HG03442 (cell line): Measurements from ENCODE around the gene RARA.

Experiments used
- ATAC-seq: cut with Tn5 transposase; IDR thresholded peaks from one replicate; pipeline ENCODE4 v1.9.1; 2021; ENCODE audit warnings: mild to moderate bottlenecking, moderate library complexity; ENCODE audit not compliant: unreplicated experiment

RARA gene

DNA sequence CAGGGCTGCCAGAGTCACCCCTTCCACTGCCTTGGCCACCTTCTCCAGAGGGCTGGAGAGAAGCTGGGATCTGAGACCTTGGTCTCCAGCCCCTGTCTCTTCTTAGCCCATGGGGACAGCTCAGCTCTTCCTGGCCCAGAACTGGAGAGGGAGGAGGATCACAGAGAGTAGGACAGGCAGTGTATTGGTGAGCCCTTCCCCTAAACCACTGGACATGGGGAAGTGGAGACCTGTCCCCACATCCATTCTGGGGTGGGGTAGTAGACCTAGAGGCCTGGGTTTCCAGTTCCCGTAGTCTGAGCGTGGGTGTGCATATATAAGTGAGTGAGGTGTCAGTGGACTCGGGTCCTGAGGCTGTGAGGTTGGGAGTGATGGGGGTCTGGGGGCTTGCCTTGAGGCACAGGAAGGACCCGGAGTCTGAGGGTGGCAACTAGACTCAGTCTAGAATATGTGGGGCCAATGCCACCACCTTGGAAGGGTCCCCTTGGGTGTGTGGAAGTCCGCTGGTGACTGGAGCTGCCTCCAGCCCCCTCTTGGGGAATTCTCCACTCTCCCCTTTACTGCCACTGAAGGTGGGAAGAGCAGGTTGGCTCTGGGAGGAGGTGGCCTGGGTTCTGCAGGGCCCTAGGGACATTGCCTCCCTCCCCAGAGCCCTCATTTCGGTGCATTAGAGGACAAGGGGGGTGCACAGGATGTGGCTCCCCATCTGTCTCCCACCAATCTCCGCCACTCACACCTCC lies 35.6 kb downstream of the RARA start:
- ATAC-seq: no peak

DNA sequence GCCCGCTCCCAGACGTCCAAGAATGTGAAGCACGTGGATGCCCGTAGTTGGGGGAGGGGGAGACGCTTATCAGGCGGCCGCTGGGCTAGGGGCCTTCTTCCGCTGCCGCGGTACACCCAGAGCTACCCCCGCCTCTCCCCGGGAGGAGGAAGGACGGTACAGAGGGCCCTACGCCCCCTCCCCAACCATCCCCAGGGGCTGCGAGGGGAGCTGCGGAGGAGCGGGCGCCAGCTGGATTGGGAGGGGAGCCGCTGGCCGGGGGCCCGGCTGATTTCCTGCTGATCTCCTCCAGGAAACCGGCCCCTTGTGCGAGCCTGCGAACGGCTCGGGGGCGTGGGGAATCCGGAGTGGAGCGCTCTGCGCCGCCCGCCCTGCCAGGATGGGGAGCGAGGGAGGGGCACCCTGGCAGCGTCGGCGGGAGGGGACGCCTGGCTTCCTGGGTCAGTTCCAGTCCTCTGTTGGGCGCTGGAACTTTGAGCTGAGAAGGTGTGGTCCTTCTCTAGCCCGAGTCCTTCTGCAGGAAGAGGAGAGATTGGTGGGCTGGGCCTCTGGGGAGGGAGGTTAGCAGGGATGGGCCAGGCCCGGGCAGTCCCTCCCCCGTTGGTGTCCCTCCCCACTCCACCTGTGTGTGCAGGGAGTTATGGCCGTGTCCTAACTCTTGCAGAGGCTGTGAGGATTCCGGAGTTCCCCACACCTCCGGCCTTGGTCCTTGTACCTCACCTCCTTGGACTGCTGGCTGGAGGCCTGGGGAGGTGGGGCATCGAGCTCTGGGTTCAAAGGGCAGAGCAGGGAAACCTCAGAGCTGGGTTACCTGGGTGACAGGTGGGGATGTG lies 36.4 kb downstream of the RARA start:
- ATAC-seq: no peak

DNA sequence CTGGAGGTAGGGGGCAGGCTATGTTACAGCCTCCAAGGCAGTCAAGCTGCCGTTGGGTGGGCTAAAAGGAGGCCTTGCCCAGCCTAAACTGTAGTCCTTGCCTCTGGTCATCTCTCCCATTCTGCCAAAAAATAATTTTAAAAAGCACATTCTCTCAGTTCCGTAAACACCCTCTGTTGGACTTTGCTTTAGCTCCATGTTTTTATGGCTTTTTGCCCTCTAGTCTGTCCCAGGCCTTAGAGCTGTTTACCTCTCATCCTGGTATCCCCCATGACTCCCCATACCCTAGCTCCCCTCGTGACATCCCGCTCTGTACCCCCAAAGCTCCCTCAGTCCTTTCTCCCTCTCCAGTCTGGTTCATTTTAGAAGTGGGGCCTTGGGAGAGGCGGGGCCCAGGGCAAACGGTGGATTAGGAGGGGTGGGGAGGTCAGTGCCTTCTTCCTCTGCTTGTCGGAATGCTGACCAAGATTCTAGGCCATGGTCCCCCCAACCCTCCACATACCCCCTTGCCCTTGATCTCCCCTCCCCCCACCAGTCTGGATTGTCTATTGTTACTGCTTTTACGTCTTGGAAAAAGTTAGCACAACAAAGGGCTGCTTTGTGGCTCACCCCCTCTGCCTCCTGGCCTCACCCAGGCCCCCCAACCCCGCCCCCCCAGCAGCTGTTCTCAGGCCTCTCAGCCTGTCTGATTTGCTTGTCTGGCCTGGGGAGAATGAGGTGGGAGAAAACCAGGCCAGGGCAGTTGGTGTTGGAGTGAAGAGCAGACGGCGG lies 37.2 kb downstream of the RARA start:
- no peak for ATAC-seq

DNA sequence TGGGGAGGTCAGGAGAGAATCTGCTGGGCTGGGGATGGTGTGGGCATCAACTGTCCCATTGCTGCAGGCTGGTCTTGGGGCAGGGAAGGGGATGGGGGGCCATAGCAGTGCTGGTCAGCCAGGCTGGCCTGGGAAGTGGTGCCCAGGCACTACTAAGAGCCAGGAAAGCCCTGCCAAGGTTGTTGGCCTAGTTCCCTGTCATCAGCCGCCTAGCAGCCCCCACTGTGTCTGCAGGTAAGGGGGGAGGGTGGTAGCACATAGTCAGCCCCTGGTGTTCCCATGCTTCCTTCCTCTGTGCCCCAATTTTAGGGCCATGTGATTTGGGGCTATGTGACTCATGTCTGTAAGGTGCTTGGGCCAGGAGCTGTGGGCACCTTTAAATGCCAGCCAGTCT lies 37.8 kb downstream of the RARA start:
- ATAC-seq: no peak

DNA sequence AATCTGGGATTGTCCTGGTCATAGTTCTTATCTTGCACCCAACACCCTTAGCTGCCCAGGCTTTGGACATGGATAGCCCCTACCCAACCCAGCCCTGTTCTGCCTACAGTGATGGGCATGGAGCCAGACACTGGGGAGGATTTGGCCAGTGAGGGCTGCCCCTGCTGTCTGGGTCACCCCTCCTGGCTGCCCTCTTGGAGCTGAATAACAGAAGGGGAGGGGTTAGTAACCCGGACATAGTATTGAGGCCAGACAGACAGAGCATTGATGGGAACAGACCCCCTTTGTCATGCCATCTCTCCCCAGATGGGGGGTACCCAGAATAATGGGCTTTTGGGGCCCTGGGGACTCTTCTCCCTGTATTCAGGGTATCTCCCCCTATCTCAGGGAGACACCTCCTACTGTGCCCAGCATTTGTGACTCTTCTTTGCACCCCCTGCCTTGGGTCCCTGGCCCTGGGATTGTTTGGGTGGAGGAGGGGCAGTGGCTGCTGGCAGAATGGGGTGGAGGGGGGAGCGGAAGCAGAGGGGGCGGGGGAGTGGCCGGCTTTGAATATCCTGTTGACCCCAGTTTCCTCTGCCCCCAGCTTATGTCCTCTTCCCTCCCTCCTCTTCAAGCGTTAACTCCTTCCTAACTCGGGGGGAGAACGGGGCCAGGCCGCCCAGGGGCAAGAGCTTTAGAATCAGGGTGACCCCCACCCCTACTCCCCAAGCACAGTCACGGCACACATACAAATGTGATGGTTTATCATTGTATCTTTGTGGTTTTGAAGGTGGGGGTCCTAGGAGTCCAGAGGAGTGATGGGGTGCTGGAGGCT lies 38.5 kb downstream of the RARA start:
- no peak for ATAC-seq

DNA sequence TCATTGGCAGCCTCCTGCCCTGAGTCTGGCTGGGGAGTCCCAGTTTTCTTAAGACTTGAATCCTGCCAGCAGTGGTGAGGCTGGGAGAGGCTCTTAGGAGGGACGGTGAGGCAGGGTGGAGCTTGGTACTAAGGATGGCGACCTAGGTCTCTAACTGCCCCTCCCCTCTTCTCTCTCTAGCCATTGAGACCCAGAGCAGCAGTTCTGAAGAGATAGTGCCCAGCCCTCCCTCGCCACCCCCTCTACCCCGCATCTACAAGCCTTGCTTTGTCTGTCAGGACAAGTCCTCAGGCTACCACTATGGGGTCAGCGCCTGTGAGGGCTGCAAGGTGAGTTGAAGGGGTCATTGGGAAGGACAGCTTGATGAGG lies 39.1 kb downstream of the RARA start:
- ATAC-seq: no peak

DNA sequence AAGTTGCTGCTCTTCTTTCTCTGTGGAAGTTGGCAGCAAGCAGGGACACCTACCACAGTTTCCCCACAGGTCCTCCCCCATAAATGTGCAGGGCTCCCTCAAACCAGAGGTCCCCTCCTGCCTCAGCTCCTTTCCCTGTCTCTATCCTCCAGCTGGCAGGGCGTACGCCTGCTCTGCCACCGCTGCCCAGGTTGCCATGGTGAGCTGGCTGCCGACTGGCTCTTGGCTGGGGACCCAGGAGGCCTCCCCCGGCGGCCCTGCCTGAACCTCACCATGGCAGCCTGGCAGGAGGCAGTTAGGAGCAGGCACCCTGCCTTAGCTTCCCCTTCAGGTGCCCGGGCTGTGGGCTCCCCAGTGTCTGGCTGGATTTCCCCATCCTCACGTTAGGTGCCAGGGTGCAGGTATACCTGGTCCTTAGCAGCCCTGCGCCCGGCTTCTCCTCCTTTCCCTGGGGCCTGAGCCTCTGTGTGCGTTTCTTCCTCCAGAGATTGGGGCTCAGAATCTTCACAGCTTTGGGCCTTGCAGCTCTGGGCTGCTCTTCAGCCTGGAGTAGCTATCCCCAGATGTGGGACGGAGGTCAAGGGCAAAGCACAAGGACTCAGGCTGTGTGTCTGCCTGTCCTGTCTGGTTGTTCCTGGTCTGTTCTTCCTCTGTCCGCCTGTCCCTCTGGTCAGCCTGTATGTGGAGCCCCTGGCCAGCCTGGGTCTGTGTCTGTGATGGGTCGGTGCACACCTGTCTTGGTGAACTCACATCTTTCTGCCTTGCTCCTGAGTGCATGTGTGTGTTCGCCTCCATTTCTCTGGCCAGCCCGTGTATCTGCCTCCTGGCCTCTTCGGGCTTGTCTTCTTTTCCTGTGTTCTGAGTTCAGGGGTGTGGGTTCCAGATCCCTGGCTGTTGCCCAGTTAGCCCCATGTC lies 39.8 kb downstream of the RARA start:
- ATAC-seq: no peak

DNA sequence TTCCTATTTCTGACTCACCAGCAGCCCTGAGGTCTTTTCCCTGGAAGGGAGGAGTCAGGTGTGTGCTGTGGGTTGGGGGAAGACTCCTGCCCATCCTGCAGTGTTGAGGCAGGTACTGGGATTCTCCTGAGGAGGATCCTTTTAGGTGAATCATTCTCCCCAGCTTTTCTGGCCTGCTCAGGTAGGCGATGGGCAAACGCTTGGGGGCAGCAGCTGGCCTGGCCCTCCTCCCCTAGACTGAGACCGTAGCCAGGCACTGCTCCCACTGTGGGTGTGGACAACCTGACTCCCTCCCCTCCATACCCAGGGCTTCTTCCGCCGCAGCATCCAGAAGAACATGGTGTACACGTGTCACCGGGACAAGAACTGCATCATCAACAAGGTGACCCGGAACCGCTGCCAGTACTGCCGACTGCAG lies 40.5 kb downstream of the RARA start:
- no peak for ATAC-seq

DNA sequence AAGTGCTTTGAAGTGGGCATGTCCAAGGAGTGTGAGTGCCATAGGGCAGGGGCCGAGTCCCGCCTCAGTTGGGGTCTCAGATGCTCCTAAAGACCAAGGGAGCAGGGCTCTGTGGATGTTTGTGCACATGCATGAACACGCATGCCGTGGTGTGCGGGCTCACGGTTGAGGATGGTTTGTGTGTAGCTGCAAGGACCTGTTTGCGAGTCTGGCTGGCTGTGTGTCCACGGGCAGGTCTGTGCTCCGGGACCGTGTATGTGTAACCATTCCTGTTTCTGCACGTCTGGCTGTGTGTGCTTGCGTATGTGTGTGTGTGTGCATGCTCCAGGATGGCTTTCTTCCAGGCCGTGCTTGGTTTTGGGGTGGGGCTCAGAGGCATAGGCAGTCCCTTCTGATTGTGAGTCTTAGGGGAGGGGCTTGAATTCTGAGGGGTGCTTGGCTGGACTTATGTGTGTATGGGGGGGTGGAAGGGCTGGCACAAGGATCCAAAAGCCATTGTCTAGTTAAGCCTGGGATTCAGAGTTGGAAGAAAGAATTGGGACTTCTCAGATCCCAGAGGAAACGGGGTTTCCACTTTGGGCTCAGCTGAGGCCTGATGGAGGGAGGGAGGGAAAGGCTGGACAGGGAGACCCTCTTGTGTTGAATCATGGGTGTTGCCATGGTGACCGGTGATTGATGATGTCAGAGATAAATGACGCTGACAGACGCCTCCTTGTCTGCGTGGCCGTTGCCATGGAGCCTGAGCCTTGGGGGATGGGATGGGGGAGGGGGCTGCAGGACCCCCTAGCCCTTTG lies 41.1 kb downstream of the RARA start:
- ATAC-seq: no peak

DNA sequence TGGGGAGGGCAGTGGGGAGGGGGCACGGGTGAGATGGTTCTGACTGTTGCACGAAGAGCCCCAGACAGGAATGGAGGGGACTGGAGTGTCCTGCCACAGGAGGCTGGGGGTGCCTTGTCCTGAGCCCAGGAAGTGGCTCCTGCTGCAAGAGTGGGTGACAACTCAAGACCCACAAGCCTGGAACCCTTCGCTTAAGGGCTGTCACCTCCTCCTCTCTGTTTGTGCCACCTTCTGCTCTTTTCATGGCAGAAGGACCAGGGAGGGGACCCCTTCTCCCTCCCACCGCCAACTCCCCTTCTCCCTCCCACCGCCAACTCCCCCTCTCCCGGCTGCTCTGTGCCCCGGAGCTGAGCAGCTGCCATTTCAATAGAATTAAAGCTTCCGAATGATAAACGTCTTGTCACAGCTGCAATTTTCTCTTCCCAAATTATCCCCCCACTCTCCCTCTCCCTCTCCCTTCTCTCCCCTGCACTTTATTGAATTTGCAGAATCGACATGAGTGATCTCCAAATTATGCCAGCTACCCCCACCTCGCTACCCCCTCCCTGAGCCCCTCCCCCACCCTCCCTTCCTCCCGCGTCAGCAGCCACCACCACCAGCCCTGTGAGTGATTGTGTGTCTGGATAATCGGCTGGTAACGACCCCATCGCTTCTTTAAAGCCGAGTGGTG lies 41.8 kb downstream of the RARA start:
- ATAC-seq: no peak

DNA sequence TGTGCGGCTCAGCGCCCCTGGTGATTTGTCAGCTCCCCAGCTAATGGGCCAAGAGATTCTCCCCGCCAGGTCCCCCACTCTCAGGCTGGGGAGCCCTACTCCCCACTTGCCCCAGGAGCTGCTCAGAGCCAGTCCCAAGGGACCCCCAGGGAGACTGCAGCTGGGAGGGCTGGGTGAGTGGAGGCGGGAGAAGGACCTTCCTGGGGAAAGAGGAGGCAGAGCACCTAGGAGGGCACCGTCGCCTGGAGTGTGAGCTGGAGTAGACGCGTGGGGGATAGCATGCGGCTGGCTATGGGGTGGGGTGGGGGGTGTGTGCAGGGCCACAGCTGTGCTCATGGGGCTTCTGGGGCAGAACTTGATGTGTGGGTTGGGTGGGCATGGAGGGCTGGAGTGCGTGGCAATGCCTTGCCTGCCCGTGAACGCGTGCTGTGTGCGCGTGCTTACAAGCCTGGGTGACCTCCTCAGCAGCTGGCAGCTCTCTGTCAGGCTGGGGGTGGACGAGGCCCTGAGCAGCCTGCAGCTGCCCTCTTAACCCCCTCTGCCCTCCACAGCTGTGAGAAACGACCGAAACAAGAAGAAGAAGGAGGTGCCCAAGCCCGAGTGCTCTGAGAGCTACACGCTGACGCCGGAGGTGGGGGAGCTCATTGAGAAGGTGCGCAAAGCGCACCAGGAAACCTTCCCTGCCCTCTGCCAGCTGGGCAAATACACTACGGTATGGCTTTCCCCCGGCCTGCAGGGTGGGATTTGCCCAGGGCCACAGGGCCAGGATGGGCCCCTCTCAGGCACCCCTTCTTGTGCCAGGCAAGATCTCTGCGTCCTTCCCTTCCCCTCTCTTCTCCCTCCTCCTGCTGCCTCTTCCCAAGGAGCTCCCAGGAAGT lies 42.6 kb downstream of the RARA start:
- ATAC-seq: no peak

DNA sequence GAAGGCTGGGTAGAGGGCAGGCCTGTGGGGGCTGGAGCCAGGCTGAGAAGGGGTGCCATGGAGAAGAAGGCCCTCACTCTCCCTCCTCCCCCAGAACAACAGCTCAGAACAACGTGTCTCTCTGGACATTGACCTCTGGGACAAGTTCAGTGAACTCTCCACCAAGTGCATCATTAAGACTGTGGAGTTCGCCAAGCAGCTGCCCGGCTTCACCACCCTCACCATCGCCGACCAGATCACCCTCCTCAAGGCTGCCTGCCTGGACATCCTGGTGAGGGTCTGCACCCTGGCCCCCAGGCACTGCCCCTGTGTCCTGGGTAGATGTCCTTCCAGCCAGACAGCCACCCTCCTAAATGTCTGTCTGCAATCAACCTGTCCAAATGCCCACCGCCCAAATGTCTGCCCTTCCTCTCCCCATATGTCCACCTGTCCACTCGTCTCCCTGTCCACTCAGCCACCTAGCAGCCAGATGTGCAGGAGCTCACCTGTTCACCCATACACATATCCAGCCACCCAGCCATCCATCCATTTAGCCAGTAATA lies 43.3 kb downstream of the RARA start:
- no peak for ATAC-seq

DNA sequence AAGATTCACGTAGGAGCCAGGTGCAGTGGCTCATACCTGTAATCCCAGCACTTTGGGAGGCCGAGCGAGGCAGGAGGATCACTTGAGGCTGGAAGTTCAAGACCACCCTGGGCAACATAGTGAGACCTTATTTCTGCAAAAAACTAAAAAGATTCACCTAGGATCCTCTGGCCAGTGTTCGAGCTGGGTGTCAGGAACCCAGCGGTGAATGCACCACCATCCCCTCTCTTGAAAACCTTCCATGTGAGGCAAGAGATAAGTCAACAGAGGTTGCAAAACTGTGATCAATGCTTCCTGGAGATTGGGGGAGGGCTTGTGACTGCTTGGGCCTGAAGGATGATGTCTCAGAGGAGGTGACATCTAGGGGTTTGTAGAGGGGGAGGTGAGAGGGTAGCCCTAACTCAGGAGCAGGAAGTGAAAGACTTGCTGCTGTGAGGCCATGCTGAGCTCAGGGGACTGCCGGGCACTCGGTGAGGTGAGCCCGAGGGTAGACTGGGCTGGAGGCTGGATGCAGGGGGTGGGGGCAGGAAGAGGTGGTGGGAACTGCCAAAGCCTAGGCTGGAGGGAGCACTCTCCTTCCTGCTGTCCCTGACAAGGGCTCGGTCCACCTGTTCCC lies 43.9 kb downstream of the RARA start:
- ATAC-seq: no peak

DNA sequence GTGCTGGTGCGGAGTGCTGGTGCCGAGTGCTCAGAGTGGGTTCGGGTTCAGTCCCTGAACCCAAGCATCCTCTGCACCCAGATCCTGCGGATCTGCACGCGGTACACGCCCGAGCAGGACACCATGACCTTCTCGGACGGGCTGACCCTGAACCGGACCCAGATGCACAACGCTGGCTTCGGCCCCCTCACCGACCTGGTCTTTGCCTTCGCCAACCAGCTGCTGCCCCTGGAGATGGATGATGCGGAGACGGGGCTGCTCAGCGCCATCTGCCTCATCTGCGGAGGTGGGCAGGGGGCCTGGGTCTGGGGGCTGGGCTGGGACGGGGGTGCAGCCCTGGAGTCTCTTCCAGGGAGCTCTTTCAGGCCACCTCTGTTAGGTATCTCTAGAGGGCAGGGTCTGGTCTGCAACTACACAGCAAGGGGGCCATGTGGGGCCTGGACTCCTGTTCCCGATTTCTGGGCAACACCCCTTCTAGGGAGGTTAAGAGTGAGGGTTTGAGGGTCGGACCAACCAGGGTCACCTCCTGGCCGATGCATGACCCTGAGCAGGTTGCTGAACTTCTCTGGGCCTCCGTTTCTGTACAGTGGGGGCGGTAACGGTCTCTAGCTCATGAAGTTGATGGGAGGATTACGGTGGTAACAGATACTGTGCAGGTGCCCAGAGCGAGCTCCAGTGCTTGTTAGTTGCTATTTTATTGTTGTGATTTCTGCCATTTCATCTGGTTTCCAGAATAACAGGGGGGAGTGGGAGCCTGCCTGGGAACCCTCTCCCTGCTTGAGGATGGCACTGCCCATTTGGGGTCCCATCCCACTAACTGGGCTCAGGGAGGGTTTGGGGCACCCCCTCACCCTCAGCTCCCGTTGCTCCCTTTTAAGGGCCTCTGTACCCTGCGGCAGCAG lies 45.5 kb downstream of the RARA start:
- no peak for ATAC-seq

DNA sequence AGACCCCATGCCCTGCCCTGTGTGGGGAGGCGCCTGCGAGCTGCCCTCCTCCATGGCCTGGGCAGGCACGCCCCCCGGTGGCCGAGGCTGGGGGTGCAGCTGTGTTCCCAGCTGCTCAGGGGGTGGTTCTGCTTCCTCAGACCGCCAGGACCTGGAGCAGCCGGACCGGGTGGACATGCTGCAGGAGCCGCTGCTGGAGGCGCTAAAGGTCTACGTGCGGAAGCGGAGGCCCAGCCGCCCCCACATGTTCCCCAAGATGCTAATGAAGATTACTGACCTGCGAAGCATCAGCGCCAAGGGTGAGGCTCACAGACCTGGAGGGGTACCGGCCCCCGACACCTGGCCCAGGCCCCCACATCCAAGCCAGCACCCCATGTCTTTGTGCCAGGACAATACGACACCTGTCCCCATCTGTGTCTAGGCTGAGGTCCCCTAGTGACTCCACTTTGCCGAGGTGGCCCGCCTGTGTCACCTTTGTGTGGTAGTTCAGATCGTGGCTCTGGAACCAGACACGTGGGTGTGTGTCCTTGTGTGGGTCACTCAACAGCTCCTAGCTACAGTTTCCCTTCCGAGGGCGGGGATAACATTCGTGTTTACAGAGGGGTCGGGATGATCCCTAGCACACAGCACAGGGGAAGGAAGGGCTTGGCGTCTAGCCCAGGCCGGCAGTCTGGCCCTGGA lies 46.3 kb downstream of the RARA start:
- ATAC-seq: no peak
